T-helper 17 cell (primary cell): ENCODE results near the gene HSDL2. TPM values are rescaled to one million over a fixed set of nuclear protein-coding genes. Genes with fewer than 3 reads are reported as not detected.
"Not testable (repeated sequence)": the region's sequence is repeated elsewhere in the genome, so short reads cannot be mapped to it uniquely, and the experiment has no call there.

ENCODE experiments used
- ATAC-seq: fragments of 150-1000 bp; cut with Tn5 transposase; 2 replicates; pipeline ENCODE4 v1.10.0; 2021; ENCODE audit warnings: mild to moderate bottlenecking, moderate library complexity
- DNase-seq, 3 donors: peaks; one replicate each; pipeline versions ENCODE4 v3.0.0 to v3.0.0-alpha.2; 2020 to 2021
- H3K9me3 ChIP-seq: one replicate; pipeline ENCODE4 v1.7.0; 2013; ENCODE audit warnings: low read length, mild to moderate bottlenecking; ENCODE audit not compliant: control insufficient read depth, poor library complexity, severe bottlenecking
- H3K27ac Mint-ChIP-seq: one replicate; pipeline ENCODE4 v1.8.0; 2022; ENCODE audit warnings: mild to moderate bottlenecking, moderate library complexity, mixed read lengths
- H3K27me3 Mint-ChIP-seq: one replicate; pipeline ENCODE4 v1.8.0; 2022; ENCODE audit warnings: mixed read lengths
- H3K36me3 Mint-ChIP-seq: one replicate; pipeline ENCODE4 v1.8.0; 2022; ENCODE audit warnings: low read depth, mixed read lengths
- H3K4me1 Mint-ChIP-seq: one replicate; pipeline ENCODE4 v1.8.0; 2022; ENCODE audit warnings: mild to moderate bottlenecking, mixed read lengths
- H3K4me3 Mint-ChIP-seq: one replicate; pipeline ENCODE4 v1.8.0; 2022; ENCODE audit warnings: mild to moderate bottlenecking, moderate library complexity, mixed read lengths
- total RNA-seq, 4 donors: library from RNA in 2 of 4; stranded (reverse) in 2 of 4; gene quantifications; one replicate each; pipeline ENCODE4 v1.2.3 and lab custom pipeline; 2022 to 2026

The HSDL2 gene
- total RNA-seq, 2 donors from 2014 or later: 7.9 to 10.1 TPM

GRCh38 chr9:112389897-112390296 is 10.0 kb downstream of the HSDL2 start:
- not testable (repeated sequence) for ATAC-seq, H3K4me3 Mint-ChIP-seq, H3K4me1 Mint-ChIP-seq, H3K27ac Mint-ChIP-seq, H3K9me3 ChIP-seq, H3K36me3 Mint-ChIP-seq, H3K27me3 Mint-ChIP-seq, DNase-seq

DNA sequence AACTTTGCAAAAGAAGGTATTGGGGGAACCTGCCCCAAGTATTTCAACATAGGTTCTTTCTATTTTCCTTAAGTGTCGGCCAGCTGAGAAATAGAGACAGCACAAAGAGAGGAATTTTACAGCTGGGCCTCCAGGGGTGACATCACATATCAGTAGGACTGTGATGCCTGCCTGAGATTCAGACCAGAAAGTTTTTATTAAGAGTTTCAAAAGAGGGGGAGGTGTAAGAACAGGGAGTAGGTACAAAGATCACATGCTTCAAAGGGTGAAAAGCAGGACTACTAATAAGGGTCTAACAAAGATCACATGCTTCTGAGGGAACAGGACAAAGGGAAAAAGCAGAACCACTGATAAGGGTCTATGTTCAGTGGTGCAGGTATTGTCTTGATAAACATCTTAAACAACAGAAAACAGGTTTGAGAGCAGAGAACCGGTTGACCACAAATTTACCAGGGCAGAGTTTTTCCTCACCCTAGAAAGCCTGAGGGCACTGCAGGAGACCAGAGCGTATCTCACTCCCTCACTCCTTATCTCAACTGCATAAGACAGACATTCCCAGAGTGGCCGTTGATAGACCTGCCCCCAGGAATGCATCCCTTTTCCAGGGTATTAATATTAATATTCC is 12.1 kb downstream of the HSDL2 start:
- not testable (repeated sequence) for H3K4me1 Mint-ChIP-seq, H3K9me3 ChIP-seq, DNase-seq, H3K4me3 Mint-ChIP-seq, H3K36me3 Mint-ChIP-seq, ATAC-seq, H3K27ac Mint-ChIP-seq, H3K27me3 Mint-ChIP-seq

DNA sequence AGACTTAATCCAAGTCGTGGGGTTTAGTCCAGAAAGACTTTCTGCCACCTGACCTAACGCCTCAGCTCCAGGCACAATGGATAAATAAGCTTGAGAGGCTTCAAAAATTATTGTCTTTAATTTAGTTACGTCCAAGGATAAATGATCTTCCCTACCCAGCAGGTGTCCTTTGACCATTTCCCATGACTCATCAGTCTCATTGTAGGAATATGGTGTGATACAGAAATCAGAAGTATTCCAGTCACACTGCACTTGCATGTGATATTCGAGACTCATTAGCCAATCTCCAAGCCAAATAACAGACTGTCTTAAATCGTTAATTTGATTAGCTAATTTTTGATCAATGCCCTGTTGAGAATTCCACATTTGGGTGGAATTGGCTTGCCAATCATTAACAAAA is 13.2 kb downstream of the HSDL2 start:
- not testable (repeated sequence) for H3K9me3 ChIP-seq, DNase-seq, H3K36me3 Mint-ChIP-seq, H3K4me3 Mint-ChIP-seq, H3K27ac Mint-ChIP-seq, ATAC-seq, H3K4me1 Mint-ChIP-seq, H3K27me3 Mint-ChIP-seq

- no peak for DNase-seq
- no peak for ATAC-seq
- H3K9me3 ChIP-seq: no peaks in the 10 kb centered on the region
- Mint-ChIP-seq H3K4me1 (peaks cover 3% of the 10 kb centered on the region), H3K36me3 (peaks cover 8% of the 10 kb centered on the region), H3K27ac (no peak overlapping the region), H3K27me3 (no peaks in the 10 kb centered on the region), H3K4me3 (no peak overlapping the region)
These were observed 16.5 kb downstream of the HSDL2 start for GRCh38 chr9:112396416-112396815.

- Mint-ChIP-seq H3K4me3 (no peak overlapping the region), H3K4me1 (peaks cover 3% of the 10 kb centered on the region), H3K36me3 (peaks cover 8% of the 10 kb centered on the region), H3K27ac (no peak overlapping the region), H3K27me3 (no peaks in the 10 kb centered on the region)
- H3K9me3 ChIP-seq: no peaks in the 10 kb centered on the region
- no peak for DNase-seq
- ATAC-seq: no peak
These were observed 17.0 kb downstream of the HSDL2 start for GRCh38 chr9:112396872-112397271.

DNA sequence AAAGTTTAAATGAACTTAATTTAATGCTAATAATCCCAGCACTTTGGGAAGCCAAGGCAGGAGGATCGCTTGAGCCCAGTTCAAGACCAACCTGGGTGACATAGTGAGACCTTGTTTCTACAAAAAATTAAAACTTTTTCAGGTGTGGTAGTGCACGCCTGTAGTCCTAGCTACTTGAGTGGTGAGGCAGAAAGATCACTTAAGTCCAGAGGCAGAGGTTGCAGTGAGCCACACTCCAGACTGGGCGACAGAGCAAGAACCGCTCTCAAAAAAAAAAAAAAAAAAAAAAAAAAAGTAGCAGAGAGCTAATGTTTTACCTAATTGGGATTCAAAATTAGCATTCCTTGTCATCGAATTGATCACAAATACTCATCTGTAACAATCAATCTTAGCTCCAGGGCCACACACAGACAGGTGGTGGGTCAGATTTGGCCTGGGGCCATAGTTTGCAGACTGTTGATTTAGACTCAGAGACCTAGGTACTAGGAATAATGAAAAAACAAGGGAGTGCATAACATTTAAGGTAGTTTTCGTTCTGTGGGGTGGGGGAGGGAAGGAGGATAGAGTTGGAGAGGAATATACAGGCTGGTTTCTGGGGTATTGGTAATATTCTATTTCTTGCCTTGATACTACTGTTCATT is 21.4 kb downstream of the HSDL2 start:
- no peak overlapping the region for H3K27ac Mint-ChIP-seq
- no peak overlapping the region for H3K4me3 Mint-ChIP-seq
- peaks cover 4% of the 10 kb centered on the region for H3K36me3 Mint-ChIP-seq
- H3K9me3 ChIP-seq: no peaks in the 10 kb centered on the region
- DNase-seq (no peak), ATAC-seq (no peak)
- H3K27me3 Mint-ChIP-seq: no peaks in the 10 kb centered on the region
- peaks cover 4% of the 10 kb centered on the region for H3K4me1 Mint-ChIP-seq

DNA sequence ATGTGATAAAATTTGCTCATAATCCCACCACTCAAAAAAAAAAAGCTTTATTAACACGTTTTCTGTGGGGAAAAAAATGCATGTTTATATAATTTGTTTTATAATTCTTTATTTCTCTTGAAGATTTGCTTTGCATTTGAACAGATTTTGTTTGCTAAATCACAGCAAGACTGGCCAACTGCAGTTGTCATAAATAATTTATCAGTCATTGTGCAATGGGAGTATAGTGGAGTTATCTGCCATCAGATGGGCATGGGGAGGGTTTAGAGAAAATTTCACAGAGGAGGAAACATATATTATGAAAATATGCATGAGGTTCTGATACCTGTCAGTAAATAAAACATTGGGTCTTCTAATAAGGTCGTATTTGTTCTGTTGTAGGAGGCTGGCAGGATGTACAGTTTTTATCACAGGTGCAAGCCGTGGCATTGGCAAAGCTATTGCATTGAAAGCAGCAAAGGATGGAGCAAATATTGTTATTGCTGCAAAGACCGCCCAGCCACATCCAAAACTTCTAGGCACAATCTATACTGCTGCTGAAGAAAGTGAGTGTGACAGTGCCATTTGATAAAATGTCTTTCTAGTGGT is 23.8 kb downstream of the HSDL2 start:
- H3K4me1 Mint-ChIP-seq: peaks cover 4% of the 10 kb centered on the region
- no peaks in the 10 kb centered on the region for H3K27me3 Mint-ChIP-seq
- H3K9me3 ChIP-seq: no peaks in the 10 kb centered on the region
- ATAC-seq (no peak), DNase-seq (no peak)
- peaks cover 4% of the 10 kb centered on the region for H3K36me3 Mint-ChIP-seq
- no peak overlapping the region for H3K4me3 Mint-ChIP-seq
- peak overlapping the region; percentile 39 for H3K27ac Mint-ChIP-seq

DNA sequence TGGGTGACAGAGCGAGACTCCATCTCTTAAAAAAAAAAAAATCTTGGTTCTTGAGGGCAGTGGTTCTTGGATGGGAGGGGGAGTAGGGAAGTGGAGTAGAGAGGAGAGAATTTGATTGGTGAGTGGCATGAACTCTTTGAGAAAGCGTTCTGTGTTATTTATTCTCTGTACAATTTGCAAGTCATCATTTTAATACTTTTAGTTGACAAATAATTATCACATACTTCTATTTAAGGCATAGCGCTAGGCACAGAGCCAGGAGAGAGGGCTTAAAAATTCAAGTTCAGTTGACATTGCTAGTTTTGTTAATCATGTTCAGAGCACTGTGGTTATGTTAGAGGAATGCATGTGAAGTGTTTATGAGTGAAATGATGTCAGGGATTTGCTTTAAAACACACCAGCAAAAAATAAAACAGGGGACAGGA is 24.6 kb downstream of the HSDL2 start:
- Mint-ChIP-seq H3K27me3 (no peaks in the 10 kb centered on the region), H3K4me1 (peaks cover 4% of the 10 kb centered on the region), H3K4me3 (no peak overlapping the region), H3K27ac (peak overlapping the region; percentile 39), H3K36me3 (peaks cover 4% of the 10 kb centered on the region)
- ATAC-seq (no peak), DNase-seq (no peak)
- H3K9me3 ChIP-seq: no peaks in the 10 kb centered on the region

- H3K9me3 ChIP-seq: no peaks in the 10 kb centered on the region
- peaks cover 4% of the 10 kb centered on the region for H3K4me1 Mint-ChIP-seq
- DNase-seq (no peak), ATAC-seq (no peak)
- H3K4me3 Mint-ChIP-seq: no peak overlapping the region
- no peak overlapping the region for H3K27ac Mint-ChIP-seq
- peaks cover 4% of the 10 kb centered on the region for H3K36me3 Mint-ChIP-seq
- no peaks in the 10 kb centered on the region for H3K27me3 Mint-ChIP-seq
These were observed 28.4 kb downstream of the HSDL2 start for GRCh38 chr9:112408275-112408674.

DNA sequence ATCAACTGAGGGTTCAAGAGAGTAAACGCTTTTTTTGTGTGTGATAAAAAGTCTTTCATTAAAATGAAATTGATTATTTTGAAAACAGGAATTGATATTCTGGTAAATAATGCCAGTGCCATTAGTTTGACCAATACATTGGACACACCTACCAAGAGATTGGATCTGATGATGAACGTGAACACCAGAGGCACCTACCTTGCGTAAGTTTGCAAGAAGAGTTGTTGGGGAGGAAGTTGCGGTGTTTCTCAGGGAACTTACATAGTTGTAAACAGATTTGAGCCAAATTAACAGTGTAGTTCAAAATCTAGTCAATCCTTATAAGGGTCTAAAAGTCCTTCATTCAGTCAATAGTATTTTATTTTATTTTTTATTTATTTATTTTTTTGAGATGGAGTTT is 28.9 kb downstream of the HSDL2 start:
- Mint-ChIP-seq H3K36me3 (peaks cover 4% of the 10 kb centered on the region), H3K27ac (no peak overlapping the region)
- ATAC-seq: no peak

GRCh38 chr9:112409758-112410157 is 29.9 kb downstream of the HSDL2 start:
- H3K4me3 Mint-ChIP-seq: no peak overlapping the region
- H3K4me1 Mint-ChIP-seq: peaks cover 2% of the 10 kb centered on the region
- H3K27me3 Mint-ChIP-seq: no peaks in the 10 kb centered on the region
- no peak overlapping the region for H3K27ac Mint-ChIP-seq
- H3K9me3 ChIP-seq: no peaks in the 10 kb centered on the region
- H3K36me3 Mint-ChIP-seq: peaks cover 2% of the 10 kb centered on the region
- DNase-seq (no peak), ATAC-seq (no peak)

More for the DNA sequence above, 28.9 kb downstream of the HSDL2 start:
- Mint-ChIP-seq H3K4me1 (peaks cover 4% of the 10 kb centered on the region), H3K4me3 (no peak overlapping the region), H3K27me3 (no peaks in the 10 kb centered on the region)
- no peaks in the 10 kb centered on the region for H3K9me3 ChIP-seq
- DNase-seq: no peak

DNA sequence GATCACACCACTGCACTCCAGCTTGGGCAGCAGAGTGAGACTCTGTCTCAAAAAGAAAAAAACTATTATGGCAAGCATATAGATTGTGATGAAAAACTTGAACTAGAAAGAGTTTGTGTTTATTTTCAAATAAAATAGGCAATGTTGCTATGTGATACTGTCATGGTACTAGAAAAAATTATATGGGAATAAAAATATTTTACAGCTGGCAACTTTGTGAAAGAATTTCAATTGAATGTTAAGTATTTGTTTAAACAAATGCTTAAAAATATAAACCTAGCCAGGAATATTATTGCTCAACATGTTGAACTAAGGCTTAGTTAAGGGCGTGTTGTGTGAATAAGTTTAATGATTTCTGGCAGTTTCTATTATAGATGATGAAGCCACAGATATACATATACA is 31.7 kb downstream of the HSDL2 start:
- Mint-ChIP-seq H3K27ac (no peak overlapping the region), H3K4me3 (no peak overlapping the region), H3K4me1 (no peaks in the 10 kb centered on the region), H3K36me3 (peaks cover 2% of the 10 kb centered on the region), H3K27me3 (no peaks in the 10 kb centered on the region)
- ATAC-seq (no peak), DNase-seq (no peak)
- no peaks in the 10 kb centered on the region for H3K9me3 ChIP-seq

DNA sequence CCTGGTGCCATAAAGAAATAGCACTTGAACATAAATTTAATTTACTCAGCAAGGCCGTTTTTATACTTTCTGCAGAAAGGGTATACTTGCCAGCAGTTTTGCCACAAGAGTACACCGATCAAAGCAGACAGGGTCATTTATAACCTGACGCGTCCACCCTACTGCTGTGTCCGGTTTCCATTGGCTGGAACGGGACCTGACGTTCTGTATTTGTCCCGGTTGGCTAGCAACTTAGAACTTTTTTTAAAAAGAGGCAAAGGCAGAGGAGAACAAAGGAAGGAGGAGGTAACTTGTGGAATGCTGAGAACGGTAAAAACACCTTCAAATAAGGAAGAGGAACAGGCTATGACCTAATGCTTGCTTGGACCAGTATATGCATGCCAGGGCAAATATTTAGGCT is 33.8 kb downstream of the HSDL2 start:
- DNase-seq, ATAC-seq, H3K9me3 ChIP-seq, H3K27me3 Mint-ChIP-seq, H3K36me3 Mint-ChIP-seq, H3K4me1 Mint-ChIP-seq, H3K27ac Mint-ChIP-seq, H3K4me3 Mint-ChIP-seq: not testable (repeated sequence)

DNA sequence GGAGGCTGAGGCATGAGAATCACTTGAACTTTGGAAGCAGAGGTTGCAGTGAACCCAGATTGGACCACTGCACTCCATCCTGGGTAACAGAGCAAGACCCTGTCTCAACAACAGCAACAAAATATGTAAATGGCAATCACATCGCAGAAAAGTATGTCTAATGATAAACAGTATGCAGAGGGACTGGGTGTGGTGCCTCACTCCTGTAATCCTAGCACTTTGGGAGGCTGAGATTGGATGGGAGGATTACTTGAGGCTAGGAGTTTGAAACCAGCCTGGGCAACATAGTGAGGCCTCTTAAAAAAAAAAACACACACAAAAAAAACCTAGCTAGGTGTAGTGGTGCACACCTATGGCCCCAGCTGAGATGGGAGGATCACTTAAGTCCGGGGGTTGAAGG is 40.3 kb downstream of the HSDL2 start:
- DNase-seq (no peak), ATAC-seq (no peak)
- peak overlapping the region; percentile 25 for H3K4me3 Mint-ChIP-seq
- peaks cover 2% of the 10 kb centered on the region for H3K4me1 Mint-ChIP-seq
- H3K9me3 ChIP-seq: no peaks in the 10 kb centered on the region
- H3K36me3 Mint-ChIP-seq: peaks cover 6% of the 10 kb centered on the region
- no peak overlapping the region for H3K27ac Mint-ChIP-seq
- H3K27me3 Mint-ChIP-seq: no peaks in the 10 kb centered on the region
